ENCODE data around the gene NEDD9.
A peak's percentile ranks its signal among the peaks of the same experiment; 100 is the strongest.

Gene NEDD9

DNA sequence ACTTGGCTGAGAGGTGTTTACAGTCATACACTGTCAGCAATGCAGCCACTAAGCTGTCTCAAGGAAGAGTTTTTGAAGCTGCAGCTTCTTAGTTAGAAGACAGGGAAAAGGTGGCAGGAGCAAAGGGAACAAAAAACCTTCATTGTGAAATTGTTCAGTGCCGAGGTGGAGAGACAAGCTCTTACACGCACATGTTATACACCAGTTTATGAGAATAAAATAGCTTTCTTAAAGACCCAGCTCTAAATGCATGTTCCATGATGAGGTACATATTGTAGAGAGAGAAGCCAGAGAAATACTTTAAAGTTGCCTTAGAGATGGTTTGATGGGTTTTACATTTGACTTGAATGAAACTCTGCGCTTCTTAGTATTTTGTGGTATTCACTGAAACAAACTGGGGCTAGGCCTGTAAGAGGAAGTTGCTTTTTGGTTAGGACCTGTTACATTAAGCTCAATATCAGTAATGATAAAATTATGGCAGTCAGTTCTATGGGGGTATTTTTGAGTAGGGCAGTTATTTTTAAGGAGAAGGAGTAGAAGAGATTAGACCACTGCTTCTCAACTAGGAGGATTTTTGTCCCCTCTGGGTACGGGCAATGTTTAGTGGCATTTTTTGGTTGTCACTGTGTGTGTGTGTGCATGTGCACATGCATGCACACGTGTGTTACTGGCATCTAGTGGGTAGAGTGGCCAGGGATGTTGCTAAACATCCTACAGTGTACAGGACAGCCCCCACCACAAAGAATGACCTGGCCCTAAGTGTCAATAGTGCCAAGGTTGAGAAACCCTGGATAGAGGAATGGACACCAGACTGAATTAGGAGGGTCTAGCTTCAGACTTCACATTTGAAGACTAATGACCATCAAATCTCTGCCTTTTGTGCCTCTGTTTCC, 9.8 kb downstream of the NEDD9 start:
- H3K9me3 Mint-ChIP-seq (ENCODE audit: low read depth) = no peaks in the 10 kb centered on the region
- peaks cover 51% of the 10 kb centered on the region for H3K4me1 Mint-ChIP-seq (ENCODE audit: low read depth)
- no peaks in the 10 kb centered on the region for H3K27me3 Mint-ChIP-seq
- H3K27ac Mint-ChIP-seq = peak overlapping the region; percentile 7
- H3K36me3 Mint-ChIP-seq = peaks cover 29% of the 10 kb centered on the region
- H3K4me3 Mint-ChIP-seq = no peak overlapping the region

DNA sequence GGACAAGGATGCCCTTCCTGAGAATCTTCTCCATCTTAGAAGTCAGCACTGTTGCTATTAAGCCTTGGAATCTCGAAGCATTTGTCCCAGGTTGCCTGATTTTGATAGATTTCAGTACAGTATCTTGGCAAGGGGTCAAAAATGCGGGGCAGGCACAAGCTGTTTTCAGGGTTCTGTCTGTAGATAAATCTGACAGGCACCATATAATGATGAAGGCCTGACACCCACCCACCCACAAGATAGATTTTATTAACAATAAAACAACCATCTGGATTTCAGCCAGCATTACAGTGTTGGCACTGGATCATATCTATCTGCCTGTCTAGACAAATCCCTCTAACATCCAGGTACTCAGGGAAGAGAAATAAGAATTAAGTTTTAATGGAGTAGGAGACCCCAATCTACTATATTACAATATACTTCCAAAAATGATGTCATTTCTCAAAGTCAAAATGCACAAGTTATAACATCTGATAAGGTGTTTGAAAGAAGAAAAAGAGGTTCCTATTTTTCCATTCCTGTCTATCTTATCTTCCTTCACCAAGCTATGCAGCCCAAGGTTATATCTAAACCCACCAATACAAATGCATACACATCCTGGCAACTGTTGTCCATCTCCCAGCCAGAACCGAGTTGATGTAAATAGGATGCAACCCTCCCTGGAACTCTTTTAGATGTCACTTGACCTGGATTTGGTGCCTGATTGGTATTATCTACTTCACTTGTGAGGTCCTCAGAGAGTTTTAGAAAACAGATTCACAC, 10.7 kb downstream of the NEDD9 start:
- Mint-ChIP-seq H3K36me3 (peaks cover 30% of the 10 kb centered on the region), H3K4me1 (ENCODE audit: low read depth) (peaks cover 55% of the 10 kb centered on the region), H3K9me3 (ENCODE audit: low read depth) (no peaks in the 10 kb centered on the region), H3K27ac (no peak overlapping the region), H3K27me3 (no peaks in the 10 kb centered on the region), H3K4me3 (no peak overlapping the region)

DNA sequence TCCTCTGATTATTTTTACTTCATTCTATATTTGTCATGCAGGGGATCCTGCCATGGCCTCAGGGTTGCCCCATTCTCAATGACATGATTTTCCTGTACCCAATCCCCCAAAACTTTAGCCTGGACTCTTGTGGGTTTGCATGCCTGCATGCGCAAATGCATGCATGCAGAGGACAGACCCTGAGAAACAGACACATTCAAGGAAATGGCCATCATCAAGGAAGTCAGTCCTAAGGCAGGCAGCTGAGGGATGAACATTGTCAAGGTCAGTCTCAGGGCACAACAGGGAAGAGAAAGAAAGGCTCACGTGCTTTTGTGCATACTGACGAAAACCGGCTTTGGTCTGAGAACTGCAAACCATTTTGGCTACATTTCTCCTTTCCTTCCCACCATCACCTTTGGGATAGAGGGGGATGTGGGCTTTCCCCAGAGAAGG, 13.1 kb downstream of the NEDD9 start:
- H3K36me3 Mint-ChIP-seq = peaks cover 27% of the 10 kb centered on the region
- no peaks in the 10 kb centered on the region for H3K9me3 Mint-ChIP-seq (ENCODE audit: low read depth)
- H3K4me3 Mint-ChIP-seq = no peak overlapping the region
- peaks cover 38% of the 10 kb centered on the region for H3K4me1 Mint-ChIP-seq (ENCODE audit: low read depth)
- H3K27me3 Mint-ChIP-seq = no peaks in the 10 kb centered on the region
- H3K27ac Mint-ChIP-seq = no peak overlapping the region

DNA sequence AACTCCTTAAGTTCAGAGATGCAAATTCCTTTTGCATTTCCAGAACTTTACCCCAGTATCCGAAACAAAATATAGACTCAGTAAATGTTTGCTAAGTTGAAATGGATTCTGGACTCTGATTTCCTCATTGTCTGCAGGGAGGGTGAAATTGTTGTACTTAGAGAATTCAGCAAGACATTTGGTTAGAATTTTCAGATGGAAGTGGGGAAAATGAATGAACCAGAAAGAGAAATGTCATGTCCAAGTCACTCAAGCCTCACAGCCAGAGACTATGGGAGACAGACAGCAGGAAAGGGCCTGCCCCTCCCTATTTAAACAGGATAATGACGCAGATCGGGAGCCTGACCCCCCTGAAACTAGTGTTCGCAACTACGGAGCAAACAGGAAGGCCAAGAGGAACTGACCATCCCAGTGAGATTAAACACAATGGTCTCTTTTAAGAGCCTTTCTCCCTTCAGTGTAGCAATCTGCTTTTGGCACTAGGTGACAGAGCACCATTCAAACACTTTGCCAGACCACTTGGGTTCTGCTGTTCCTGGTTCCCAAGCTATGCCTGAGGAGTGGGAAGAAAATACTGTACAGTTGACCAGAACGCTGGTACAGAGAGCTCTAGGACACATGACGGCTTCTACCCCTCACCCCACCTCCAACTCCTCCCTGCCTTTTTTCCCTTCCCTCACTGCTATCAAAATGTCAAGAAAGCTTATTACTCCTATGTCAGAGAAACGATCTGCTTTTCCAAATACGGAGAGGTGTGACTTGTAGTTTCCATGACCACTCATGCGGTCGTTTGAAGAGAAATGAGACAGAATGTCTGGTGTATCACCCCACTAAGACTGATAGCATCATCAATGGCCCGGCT, 13.7 kb downstream of the NEDD9 start:
- H3K4me1 Mint-ChIP-seq (ENCODE audit: low read depth) = peaks cover 31% of the 10 kb centered on the region
- H3K27me3 Mint-ChIP-seq = no peaks in the 10 kb centered on the region
- H3K4me3 Mint-ChIP-seq = no peak overlapping the region
- peaks cover 28% of the 10 kb centered on the region for H3K36me3 Mint-ChIP-seq
- H3K27ac Mint-ChIP-seq = no peak overlapping the region
- H3K9me3 Mint-ChIP-seq (ENCODE audit: low read depth) = no peaks in the 10 kb centered on the region

DNA sequence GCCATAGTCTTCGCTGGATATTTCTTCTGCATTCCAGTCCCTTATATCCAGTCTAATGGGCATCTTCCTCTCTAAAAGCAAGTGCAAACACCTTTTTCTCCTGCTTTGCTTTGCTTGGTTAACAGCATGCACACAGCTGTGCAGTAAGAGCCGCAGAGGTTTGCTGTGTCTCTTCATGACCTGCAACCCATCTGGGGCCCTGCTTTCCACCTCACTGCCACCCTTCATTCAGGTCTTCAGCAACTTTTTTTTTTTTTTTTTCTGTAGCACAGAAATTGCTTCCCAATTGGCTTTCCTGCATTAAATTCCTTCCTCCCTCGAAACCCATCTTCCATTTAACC, 14.4 kb downstream of the NEDD9 start:
- Mint-ChIP-seq H3K4me1 (ENCODE audit: low read depth) (peaks cover 29% of the 10 kb centered on the region), H3K9me3 (ENCODE audit: low read depth) (no peaks in the 10 kb centered on the region), H3K4me3 (no peak overlapping the region), H3K27me3 (no peaks in the 10 kb centered on the region), H3K36me3 (peaks cover 32% of the 10 kb centered on the region), H3K27ac (no peak overlapping the region)

DNA sequence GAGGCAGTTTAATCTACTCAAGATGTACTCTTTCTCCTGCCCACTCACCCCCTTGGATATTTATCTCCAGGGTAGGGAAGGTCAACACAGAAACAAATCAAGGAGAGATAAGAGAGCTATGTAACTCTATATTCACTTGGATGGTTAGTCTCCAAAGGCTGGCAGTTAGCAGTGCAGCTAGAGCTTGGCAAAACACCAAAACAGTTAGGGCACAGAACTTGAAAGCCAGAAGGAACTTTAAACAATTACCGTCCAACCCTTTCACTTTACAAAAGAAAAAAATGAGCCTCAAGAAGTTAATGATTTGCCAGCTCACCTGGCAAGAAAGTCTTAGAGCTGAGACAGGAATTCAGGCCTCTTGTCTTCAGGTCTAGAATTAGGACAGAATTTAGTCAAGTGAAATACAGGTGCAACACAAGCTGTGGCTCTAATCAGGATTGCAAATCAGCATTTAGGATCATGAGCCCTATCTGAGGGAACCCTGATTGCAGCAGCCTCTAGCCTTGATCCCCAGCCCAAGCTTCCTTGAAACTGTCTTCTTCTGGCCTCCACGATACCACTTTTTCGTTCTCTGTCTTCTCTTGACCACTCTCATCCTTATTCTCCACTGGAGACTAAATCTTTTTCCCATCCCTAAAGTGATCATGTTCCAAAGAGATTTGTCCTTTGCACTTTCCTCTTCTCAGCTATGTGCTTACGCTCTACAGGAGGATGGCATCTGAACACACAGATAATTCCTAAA, 14.9 kb downstream of the NEDD9 start:
- Mint-ChIP-seq H3K4me1 (ENCODE audit: low read depth) (peaks cover 29% of the 10 kb centered on the region), H3K9me3 (ENCODE audit: low read depth) (no peaks in the 10 kb centered on the region), H3K4me3 (no peak overlapping the region), H3K36me3 (peaks cover 36% of the 10 kb centered on the region), H3K27me3 (no peaks in the 10 kb centered on the region), H3K27ac (no peak overlapping the region)

DNA sequence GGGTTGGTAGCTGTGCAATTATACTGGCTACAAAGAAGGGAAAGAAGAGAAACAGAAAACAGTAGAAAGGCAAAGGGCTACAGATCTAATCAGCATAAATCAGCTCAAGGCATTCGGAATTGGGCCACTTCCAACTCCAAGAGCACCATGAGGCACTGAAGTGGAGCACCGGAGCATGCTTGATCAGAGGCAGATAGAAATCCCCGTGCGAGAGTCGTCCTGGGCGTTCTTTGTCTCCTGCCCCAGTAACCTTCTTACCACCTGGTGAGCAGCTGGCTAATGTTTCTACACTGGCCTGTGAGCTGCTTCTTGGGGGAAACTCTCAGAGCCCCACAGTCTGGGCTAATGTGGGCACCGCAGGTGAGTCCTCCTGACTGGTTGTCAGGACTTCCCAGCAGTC, 16.7 kb downstream of the NEDD9 start:
- Mint-ChIP-seq H3K4me1 (ENCODE audit: low read depth) (peaks cover 39% of the 10 kb centered on the region), H3K27me3 (no peaks in the 10 kb centered on the region), H3K9me3 (ENCODE audit: low read depth) (no peaks in the 10 kb centered on the region), H3K27ac (no peak overlapping the region), H3K36me3 (peaks cover 37% of the 10 kb centered on the region), H3K4me3 (no peak overlapping the region)

DNA sequence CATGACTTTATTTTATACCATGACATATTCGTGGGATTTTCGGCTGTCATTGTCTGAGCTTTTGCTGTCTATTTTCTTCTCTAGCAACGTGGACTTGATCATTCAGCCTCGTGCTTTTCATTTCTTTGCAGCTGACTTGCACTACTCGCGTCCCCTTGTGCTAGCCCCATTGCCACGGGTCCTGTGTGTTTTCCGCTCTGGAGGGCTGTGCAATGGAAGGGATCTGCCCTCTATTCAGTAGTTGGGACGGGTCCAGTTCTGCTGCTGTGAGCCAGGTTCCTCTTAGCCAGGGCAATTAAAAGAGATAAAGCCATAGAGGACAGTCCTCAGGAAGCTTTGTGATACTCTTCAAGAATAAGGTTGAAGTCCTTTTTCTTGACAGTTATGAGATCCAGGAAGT, 17.6 kb downstream of the NEDD9 start:
- no peaks in the 10 kb centered on the region for H3K9me3 Mint-ChIP-seq (ENCODE audit: low read depth)
- no peaks in the 10 kb centered on the region for H3K27me3 Mint-ChIP-seq
- no peak overlapping the region for H3K27ac Mint-ChIP-seq
- peaks cover 37% of the 10 kb centered on the region for H3K36me3 Mint-ChIP-seq
- peaks cover 39% of the 10 kb centered on the region for H3K4me1 Mint-ChIP-seq (ENCODE audit: low read depth)
- no peak overlapping the region for H3K4me3 Mint-ChIP-seq

DNA sequence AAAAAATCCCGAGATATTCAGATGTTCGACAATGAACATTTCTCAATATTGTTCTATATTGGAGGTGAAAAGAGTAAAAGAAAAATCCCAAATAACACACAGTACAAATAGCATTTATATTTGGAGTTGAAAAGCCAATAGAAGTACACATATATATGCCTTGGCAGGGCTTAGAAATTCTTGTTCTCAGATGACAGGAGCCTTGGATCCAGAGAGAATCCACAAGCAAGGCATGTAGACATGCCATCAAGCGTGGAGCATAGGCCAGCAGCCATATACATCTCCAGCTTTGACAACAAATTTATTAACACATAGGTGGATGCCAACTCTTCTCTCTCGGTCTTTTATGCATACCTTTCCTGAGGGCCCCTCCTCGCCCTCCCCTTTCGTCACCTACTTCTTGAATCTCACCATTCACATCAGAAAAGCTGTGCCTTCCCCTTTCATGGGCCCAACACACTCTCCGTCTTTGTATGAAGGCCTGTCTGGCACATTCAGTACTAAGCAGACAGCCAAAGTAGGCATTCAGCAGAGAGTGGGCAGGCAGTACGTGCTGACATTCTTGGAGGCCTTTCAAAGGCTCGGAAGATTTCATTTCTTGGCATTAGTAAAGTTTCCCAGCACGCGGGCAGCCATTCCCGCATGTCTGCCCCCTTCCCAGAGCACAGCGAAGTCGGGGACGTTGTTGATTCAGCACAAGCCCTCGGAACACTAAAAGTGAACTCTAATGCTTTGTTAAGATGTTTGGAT, 18.2 kb downstream of the NEDD9 start:
- H3K27me3 Mint-ChIP-seq = no peaks in the 10 kb centered on the region
- H3K4me3 Mint-ChIP-seq = no peak overlapping the region
- H3K4me1 Mint-ChIP-seq (ENCODE audit: low read depth) = peaks cover 36% of the 10 kb centered on the region
- H3K36me3 Mint-ChIP-seq = peaks cover 32% of the 10 kb centered on the region
- H3K9me3 Mint-ChIP-seq (ENCODE audit: low read depth) = no peaks in the 10 kb centered on the region
- H3K27ac Mint-ChIP-seq = no peak overlapping the region

DNA sequence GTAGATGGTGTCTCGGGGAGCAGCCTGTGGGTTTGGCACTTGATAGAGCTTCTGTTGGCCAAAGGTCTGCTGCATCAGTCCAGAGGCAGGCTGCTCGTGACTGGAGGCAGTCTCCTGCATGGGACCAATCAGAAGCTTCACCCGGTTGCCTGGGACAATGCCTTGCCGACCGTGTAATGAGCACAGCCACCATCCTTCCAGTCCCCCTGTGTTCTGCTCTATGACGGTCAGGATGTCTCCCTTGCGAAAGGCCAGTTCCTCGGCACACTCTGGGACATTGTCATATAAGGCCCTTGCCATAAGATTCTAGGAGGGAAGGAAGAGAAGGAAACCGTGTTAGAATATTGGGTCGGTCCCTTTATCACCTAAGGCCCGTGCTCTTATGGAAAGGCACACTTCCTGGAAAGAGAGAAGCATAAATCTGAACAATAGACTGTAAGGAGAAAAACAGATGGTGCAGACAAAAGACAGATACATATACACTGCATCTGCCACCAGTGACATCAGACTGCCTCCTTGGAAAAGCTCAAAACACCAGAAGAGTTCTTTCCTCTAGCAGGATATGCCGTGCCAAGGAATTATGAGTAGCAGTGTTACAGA, 18.9 kb downstream of the NEDD9 start:
- Mint-ChIP-seq H3K4me3 (no peak overlapping the region), H3K4me1 (ENCODE audit: low read depth) (peaks cover 33% of the 10 kb centered on the region), H3K9me3 (ENCODE audit: low read depth) (no peaks in the 10 kb centered on the region), H3K27me3 (no peaks in the 10 kb centered on the region), H3K36me3 (peaks cover 29% of the 10 kb centered on the region), H3K27ac (no peak overlapping the region)

DNA sequence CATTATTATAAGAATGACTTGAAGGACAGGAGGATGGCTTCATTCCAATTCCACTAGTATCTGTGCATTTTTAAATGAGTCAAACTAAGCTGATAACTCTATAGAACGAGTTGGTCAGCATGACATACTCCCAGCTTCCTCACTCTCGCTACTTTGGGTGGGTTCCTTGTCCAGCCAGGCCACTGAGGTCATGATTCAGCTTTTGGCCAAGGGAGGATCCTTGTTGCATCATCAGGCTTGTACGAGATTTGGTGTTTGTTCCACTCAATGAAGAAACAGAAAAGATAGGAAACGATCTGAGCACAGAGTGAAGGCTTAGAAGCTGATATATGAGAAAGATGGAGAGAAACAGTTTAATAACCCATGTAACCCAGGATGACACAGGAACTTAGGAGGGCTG, 19.8 kb downstream of the NEDD9 start:
- H3K9me3 Mint-ChIP-seq (ENCODE audit: low read depth) = no peaks in the 10 kb centered on the region
- H3K27me3 Mint-ChIP-seq = no peaks in the 10 kb centered on the region
- H3K27ac Mint-ChIP-seq = no peak overlapping the region
- no peak overlapping the region for H3K4me3 Mint-ChIP-seq
- H3K36me3 Mint-ChIP-seq = peaks cover 27% of the 10 kb centered on the region
- H3K4me1 Mint-ChIP-seq (ENCODE audit: low read depth) = peaks cover 34% of the 10 kb centered on the region

DNA sequence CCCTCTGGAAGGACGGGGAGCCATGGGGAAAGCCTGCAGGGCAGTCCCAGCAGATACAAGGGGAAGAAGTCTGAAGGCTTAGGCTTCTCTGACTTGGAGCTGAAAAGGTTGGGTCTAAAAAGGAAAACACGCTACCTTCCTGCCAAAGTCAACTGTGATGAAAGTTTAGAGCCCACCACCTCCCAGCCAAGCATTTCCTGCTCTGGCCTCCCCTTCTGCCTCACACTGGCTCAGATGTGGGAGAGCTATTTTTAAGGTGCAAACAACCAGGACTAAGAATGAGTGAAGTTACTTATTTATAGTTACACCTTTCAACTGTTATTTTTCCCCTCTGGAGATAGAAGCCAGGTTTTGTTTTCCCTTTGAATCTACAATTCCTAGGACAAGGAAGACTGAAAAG, 21.2 kb downstream of the NEDD9 start:
- Mint-ChIP-seq H3K36me3 (peaks cover 30% of the 10 kb centered on the region), H3K9me3 (ENCODE audit: low read depth) (no peaks in the 10 kb centered on the region), H3K27me3 (no peaks in the 10 kb centered on the region), H3K27ac (peak overlapping the region; percentile 19), H3K4me1 (ENCODE audit: low read depth) (peaks cover 32% of the 10 kb centered on the region), H3K4me3 (peak overlapping the region; percentile 15)

DNA sequence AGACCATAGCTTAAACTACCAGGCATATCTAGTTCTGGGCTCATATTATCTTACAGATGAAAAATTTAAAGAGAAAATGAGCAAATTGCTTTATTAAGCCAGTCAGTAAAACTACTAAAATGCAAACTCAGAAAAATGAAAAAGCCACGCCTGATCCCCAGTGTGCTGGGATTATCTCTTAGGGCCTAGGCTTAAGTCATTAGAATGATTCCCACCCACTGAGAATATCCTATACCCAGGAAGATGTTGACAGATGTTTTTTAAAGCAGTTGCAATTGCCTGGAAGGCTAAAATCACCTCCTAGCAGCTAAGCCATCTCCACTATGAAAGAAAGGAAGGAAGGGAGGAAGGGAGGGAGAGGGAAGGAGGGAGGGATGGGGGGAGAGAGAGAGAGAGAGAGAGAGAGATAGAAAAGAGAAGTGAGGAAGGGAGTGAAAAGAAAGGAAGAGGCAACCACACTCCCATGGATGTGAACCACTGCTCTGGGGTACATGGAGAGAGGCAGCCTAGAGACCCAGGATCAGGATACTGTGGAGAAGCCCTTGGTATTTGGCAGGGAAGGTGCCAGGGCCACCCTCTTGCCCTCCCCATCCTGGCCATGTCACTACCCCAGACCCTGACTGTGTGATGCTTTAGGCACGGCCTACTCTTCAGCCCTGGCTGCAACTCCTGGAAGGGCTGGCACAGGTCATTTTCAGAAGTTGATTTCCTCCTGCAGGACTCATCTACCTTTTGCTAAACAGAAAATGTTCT, 21.9 kb downstream of the NEDD9 start:
- Mint-ChIP-seq H3K9me3 (ENCODE audit: low read depth) (no peaks in the 10 kb centered on the region), H3K36me3 (peaks cover 30% of the 10 kb centered on the region), H3K27me3 (no peaks in the 10 kb centered on the region), H3K4me1 (ENCODE audit: low read depth) (peaks cover 32% of the 10 kb centered on the region), H3K27ac (no peak overlapping the region), H3K4me3 (no peak overlapping the region)
